Endothelial cell of umbilical vein (primary cell): ENCODE measurements around the gene SNX18. TPM values are rescaled to one million over a fixed set of nuclear protein-coding genes. Genes with fewer than 3 reads are reported as not detected.

ENCODE experiments used
- BruUV-seq: library from RNA; stranded (reverse); fragments of 400-500 nt; replicated peaks from 2 replicates; lab custom pipeline; 2021; lab: Mats Ljungman, UMichigan
- CTCF ChIA-PET: fragments of 300-600, 350-600 bp; sonication (Branson Sonifier 250); formaldehyde crosslinking; loops from one replicate; lab custom pipeline; 2021; ENCODE audit warnings: antibody characterized with exemption, inconsistent platforms; lab: Charles Lee
- POLR2A ChIA-PET: fragments of 300-600, 350-600 bp; sonication (Branson Sonifier 250); formaldehyde crosslinking; loops from one replicate; lab custom pipeline; 2021; ENCODE audit warnings: antibody characterized with exemption, inconsistent platforms; lab: Charles Lee
- DNase-seq: peaks from one replicate; pipeline ENCODE4 v3.0.0-alpha.2; 2011; ENCODE audit warnings: low read depth, low spot score
- FAIRE-seq: peaks from 2 replicates; lab custom pipeline; 2011; peaks lifted over from hg19 to GRCh38; lab: Jason Lieb, UNC
- H2AFZ ChIP-seq: 2 replicates; pipeline ENCODE4 v1.6.0; 2012; ENCODE audit warnings: low read depth, low read length, control low read depth, inconsistent platforms
- H3K27ac ChIP-seq: 2 replicates; pipeline ENCODE4 v1.5.1; 2011; ENCODE audit warnings: low read depth, mild to moderate bottlenecking, control low read depth, low read length, moderate library complexity; ENCODE audit not compliant: insufficient read depth
- H3K27me3 ChIP-seq, 2 experiments: 2 replicates each; pipeline versions ENCODE4 v1.6.0 to v1.6.1; 2011; ENCODE audit warnings: low read length in 2 of 2, mixed read lengths in 1 of 2; ENCODE audit not compliant: control insufficient read depth in 2 of 2, insufficient read depth in 2 of 2
- H3K36me3 ChIP-seq, 2 experiments: 2 replicates in 1 of 2; 3 replicates in 1 of 2; pipeline ENCODE4 v1.5.1; 2011; ENCODE audit warnings: low read length in 2 of 2, mild to moderate bottlenecking in 1 of 2, moderate library complexity in 1 of 2; ENCODE audit not compliant: control insufficient read depth in 2 of 2, insufficient read depth in 2 of 2; ENCODE audit errors: extremely low read depth in 1 of 2
- H3K4me1 ChIP-seq: 3 replicates; pipeline ENCODE4 v1.5.1; 2011; ENCODE audit warnings: mild to moderate bottlenecking, low read length; ENCODE audit not compliant: control insufficient read depth, insufficient read depth; ENCODE audit errors: extremely low read depth
- H3K4me2 ChIP-seq: 2 replicates; pipeline ENCODE4 v1.6.1; 2011; ENCODE audit warnings: low read length, control low read depth, mixed read lengths; ENCODE audit not compliant: insufficient read depth
- H3K4me3 ChIP-seq, 3 experiments: fragments of 200-600 bp in 1 of 3; sonication (generic), shearing (Covaris generic) in 1 of 3; replicated peaks in 1 of 3; 2 replicates each; pipeline ENCODE4 v1.5.1; 2011 to 2016; ENCODE audit warnings: control low read depth in 3 of 3, low read length in 3 of 3, mild to moderate bottlenecking in 2 of 3, inconsistent platforms in 1 of 3, low read depth in 1 of 3, moderate library complexity in 1 of 3; ENCODE audit not compliant: insufficient read depth in 1 of 3
- H3K79me2 ChIP-seq: 2 replicates; pipeline ENCODE4 v1.6.0; 2012; ENCODE audit warnings: low read length, inconsistent platforms; ENCODE audit not compliant: control insufficient read depth, insufficient read depth
- H3K9ac ChIP-seq: replicated peaks from 2 replicates; pipeline ENCODE3; 2011; ENCODE audit warnings: low read length, control low read depth; ENCODE audit not compliant: insufficient read depth; ENCODE audit errors: extremely low read depth
- H3K9me1 ChIP-seq: replicated peaks from 3 replicates; pipeline ENCODE4 v1.6.0; 2011; ENCODE audit warnings: mild to moderate bottlenecking, low read length; ENCODE audit not compliant: control insufficient read depth, insufficient read depth; ENCODE audit errors: extremely low read depth
- H3K9me3 ChIP-seq: replicated peaks from 2 replicates; pipeline ENCODE4 v1.5.1; 2012; ENCODE audit warnings: low read length, inconsistent platforms; ENCODE audit not compliant: control insufficient read depth, insufficient read depth
- H4K20me1 ChIP-seq: replicated peaks from 2 replicates; pipeline ENCODE3; 2011; ENCODE audit warnings: mild to moderate bottlenecking, low read length; ENCODE audit not compliant: control insufficient read depth, insufficient read depth; ENCODE audit errors: extremely low read depth
- CTCF ChIP-seq, 2 donors: IDR thresholded peaks; 1 replicate in 1 of 2; 2 replicates in 1 of 2; pipeline ENCODE4 v1.5.1; 2011; ENCODE audit warnings: low read length in 2 of 2, mild to moderate bottlenecking in 2 of 2, moderate library complexity in 2 of 2, control low read depth in 1 of 2, inconsistent platforms in 1 of 2, low read depth in 1 of 2; ENCODE audit not compliant: insufficient read depth in 1 of 2; ENCODE audit errors: extremely low read depth in 1 of 2
- EZH2 ChIP-seq: IDR thresholded peaks from 2 replicates; pipeline ENCODE4 v1.6.1; 2012; ENCODE audit warnings: borderline replicate concordance, low read depth, mild to moderate bottlenecking, moderate library complexity, low read length, inconsistent platforms; ENCODE audit not compliant: severe bottlenecking
- FOS ChIP-seq: IDR thresholded peaks from 2 replicates; pipeline ENCODE4 v1.6.1; 2011; ENCODE audit warnings: mild to moderate bottlenecking, low read length, moderate library complexity, borderline replicate concordance; ENCODE audit not compliant: insufficient read depth
- GATA2 ChIP-seq: IDR thresholded peaks from 2 replicates; pipeline ENCODE4 v1.7.0; 2011; ENCODE audit warnings: low read depth, mild to moderate bottlenecking, moderate library complexity, mixed read lengths, low read length; ENCODE audit not compliant: insufficient read length, insufficient read depth
- JUN ChIP-seq: IDR thresholded peaks from 2 replicates; pipeline ENCODE4 v1.6.1; 2011; ENCODE audit warnings: borderline replicate concordance, low read depth; ENCODE audit not compliant: insufficient read length, insufficient read depth
- MYC ChIP-seq: IDR thresholded peaks from one replicate; pipeline ENCODE4 v1.6.1; 2011; ENCODE audit warnings: mild to moderate bottlenecking, low read depth, low read length
- POLR2A ChIP-seq: IDR thresholded peaks from 2 replicates; pipeline ENCODE4 v1.6.1; 2012; ENCODE audit warnings: low read depth, mild to moderate bottlenecking, control low read depth, low read length
- POLR2AphosphoS5 ChIP-seq: IDR thresholded peaks from 2 replicates; pipeline ENCODE4 v1.6.1; 2012; ENCODE audit warnings: low read depth, mild to moderate bottlenecking, control low read depth, low read length, moderate library complexity; ENCODE audit not compliant: insufficient read depth
- dilution Hi-C: fragments of 300-500 bp; cut with MboI; formaldehyde crosslinking; loops from one replicate; pipeline ENCODE4 v1.15.0; 2019; ENCODE audit warnings: low sequenced_read_pairs; ENCODE audit not compliant: extremely low pct_ligation_motif_present
- intact Hi-C: fragments of 100-400 bp; cut with micrococcal nuclease; formaldehyde crosslinking; loops from one replicate; pipeline ENCODE4 v1.10.0; 2022
- polyA plus RNA-seq, 4 experiments: library from polyadenylated mRNA; depleted of rRNA in 3 of 4; stranded (reverse) in 3 of 4; unstranded in 1 of 4; fragments of >200 nt; gene quantifications; 2 replicates each; pipeline versions ENCODE4 v1.2.1 to v1.2.3, GENCODE V29; 2011 to 2012; ENCODE audit warnings: missing spikeins in 1 of 4
- total RNA-seq: library from RNA; stranded (reverse); gene quantifications from 2 replicates; pipeline ENCODE4 v1.2.3, GENCODE V29; 2021
- TF ChIP-seq, protein P1 (sequence below): IDR thresholded peaks from 2 replicates; pipeline ENCODE4 v1.6.1; 2011; ENCODE audit not compliant: insufficient read depth, insufficient read length

SNX18 gene
- total and polyA plus RNA-seq, 2 donors (not counting 3 experiments of a cell fraction or from before 2014, with no cell fraction given) = 11.8 to 25.3 TPM

DNA sequence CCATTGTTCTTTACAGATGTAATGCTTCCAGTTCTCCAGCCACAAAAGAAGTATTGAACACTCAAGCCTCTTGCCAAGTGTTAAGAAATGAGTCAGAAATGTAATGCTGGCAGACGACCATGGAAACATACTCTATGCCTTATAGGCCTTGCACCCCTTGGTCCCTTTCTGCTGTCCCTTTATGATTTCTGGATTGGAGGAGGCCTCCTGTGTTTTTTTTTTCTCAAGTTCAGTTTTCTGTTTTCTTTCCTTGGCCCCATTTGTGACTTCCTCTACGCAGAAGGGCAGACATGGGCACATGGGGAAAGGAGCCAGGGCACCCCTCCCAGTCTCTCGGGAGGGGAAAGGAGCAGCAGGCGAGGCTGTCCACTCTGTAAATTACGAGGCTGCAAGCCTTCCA is 53.4 kb downstream of the SNX18 start:
- Histone ChIP-seq H3K4me1 (peaks cover 8% of the 10 kb centered on the region), H3K9me3 (no peaks in the 10 kb centered on the region), H3K9me1 (no peaks in the 10 kb centered on the region), H2AFZ (no peak overlapping the region), H3K4me3 (no peak overlapping the region), H3K9ac (no peak overlapping the region), H3K36me3 (no peaks in the 10 kb centered on the region), H4K20me1 (no peaks in the 10 kb centered on the region), H3K27me3 (no peaks in the 10 kb centered on the region), H3K27ac (no peak overlapping the region), H3K79me2 (no peaks in the 10 kb centered on the region), H3K4me2 (peak overlapping the region; percentile 22)
- BruUV-seq = no TSS peak
- DNase-seq (peak; percentile 87), FAIRE-seq (peak; percentile 96)
- TF ChIP-seq, protein P1, sequence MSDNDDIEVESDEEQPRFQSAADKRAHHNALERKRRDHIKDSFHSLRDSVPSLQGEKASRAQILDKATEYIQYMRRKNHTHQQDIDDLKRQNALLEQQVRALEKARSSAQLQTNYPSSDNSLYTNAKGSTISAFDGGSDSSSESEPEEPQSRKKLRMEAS = no peak
- peak; percentile 32 for TF ChIP-seq FOS
- peak; percentile 3 for TF ChIP-seq JUN
- TF ChIP-seq POLR2A = no peak
- POLR2A ChIA-PET = no interaction called here
- intact Hi-C loops (no loop called here), dilution Hi-C loops (no loop called here)
- CTCF ChIA-PET = interaction anchor here (1.2 to 1.3 kb wide), 2 partner anchors 9 to 297 kb away, joined by 3 to 8 read pairs; no protein-coding TSS in a partner anchor

DNA sequence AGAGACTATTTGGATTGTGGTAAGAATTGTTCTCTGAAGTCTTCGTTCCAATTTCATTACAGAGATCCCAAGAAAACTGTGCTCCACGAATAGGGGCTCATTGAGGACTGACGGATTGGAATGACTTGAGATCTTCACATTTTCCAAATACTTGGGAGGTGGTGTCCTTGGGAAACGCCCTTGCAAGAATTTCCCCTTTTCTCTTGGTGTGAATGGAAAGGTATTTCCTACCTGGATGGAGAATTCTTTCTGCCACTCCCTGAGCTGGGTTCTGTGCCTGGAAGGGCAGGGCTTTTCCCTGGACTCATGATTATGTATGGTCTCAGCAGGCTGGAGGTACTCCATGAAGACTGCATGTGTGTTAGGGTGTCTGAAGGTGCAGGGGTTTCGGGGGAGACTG is 53.9 kb downstream of the SNX18 start:
- ChIA-PET CTCF (interaction anchor here (0.7 kb wide), 1 partner anchor 274 kb away, joined by 5 read pairs; no protein-coding TSS in a partner anchor), POLR2A (no interaction called here)
- Histone ChIP-seq H3K9ac (no peak overlapping the region), H3K9me3 (no peaks in the 10 kb centered on the region), H3K36me3 (no peaks in the 10 kb centered on the region), H3K79me2 (no peaks in the 10 kb centered on the region), H4K20me1 (no peaks in the 10 kb centered on the region), H3K27me3 (no peaks in the 10 kb centered on the region), H2AFZ (no peak overlapping the region), H3K4me1 (peaks cover 8% of the 10 kb centered on the region), H3K9me1 (no peaks in the 10 kb centered on the region), H3K27ac (no peak overlapping the region), H3K4me3 (no peak overlapping the region), H3K4me2 (no peak overlapping the region)
- dilution Hi-C loops (no loop called here), intact Hi-C loops (no loop called here)
- FAIRE-seq (no peak), DNase-seq (no peak)
- BruUV-seq = no TSS peak
- TF ChIP-seq FOS (no peak), POLR2A (no peak), EZH2 (no peak), MYC (no peak), POLR2AphosphoS5 (no peak), GATA2 (no peak), JUN (no peak), CTCF (IDR thresholded peaks at IDR 0.05; ENCODE audit: extremely low read depth in 1 of 2, insufficient read depth in 1 of 2, low read depth in 1 of 2, low read length in 2 of 2) (no peak)
- TF ChIP-seq, protein P1 = no peak
